Hepatocyte (in vitro differentiated cells): ENCODE data around the gene MICAL3.

Experiments used
- EZH2 ChIP-seq: fragments of 200-600 bp; sonication (generic); IDR thresholded peaks from 2 replicates; pipeline ENCODE4 v1.6.1; 2016; ENCODE audit warnings: antibody characterized with exemption, mild to moderate bottlenecking, borderline replicate concordance
- TF ChIP-seq, protein P1 (sequence below): fragments of 200-600 bp; sonication (generic); IDR thresholded peaks from 2 replicates; pipeline ENCODE4 v1.5.1; 2016; ENCODE audit warnings: antibody characterized with exemption, mild to moderate bottlenecking; ENCODE audit not compliant: poor library complexity

DNA sequence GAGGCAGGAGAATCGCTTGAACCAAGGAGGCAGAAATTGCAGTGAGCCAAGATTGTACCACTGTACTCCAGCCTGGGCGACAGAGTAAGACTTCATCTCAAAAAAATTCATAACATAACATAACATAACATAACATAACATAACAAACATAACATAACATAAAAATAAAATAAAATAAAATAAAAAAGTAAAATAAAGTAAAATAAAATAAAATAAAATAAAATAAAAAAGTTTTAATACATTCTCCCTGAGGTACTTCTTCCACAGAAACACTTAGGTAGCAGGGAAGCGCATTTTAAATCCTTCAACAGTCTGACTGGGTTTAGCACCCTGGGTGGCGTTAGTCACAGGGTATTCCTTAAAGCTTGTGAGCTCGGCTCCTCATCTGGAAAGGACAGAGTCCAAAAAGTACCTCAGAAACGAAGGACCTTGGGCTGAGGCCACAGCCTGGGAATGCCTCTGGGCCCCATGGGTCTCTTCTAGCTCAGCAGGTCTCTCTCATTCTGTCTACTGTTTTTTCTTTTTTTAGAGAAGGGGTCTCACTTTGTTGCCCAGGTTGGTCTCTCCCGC lies 41.7 kb downstream of the MICAL3 start:
- TF ChIP-seq, protein P1, sequence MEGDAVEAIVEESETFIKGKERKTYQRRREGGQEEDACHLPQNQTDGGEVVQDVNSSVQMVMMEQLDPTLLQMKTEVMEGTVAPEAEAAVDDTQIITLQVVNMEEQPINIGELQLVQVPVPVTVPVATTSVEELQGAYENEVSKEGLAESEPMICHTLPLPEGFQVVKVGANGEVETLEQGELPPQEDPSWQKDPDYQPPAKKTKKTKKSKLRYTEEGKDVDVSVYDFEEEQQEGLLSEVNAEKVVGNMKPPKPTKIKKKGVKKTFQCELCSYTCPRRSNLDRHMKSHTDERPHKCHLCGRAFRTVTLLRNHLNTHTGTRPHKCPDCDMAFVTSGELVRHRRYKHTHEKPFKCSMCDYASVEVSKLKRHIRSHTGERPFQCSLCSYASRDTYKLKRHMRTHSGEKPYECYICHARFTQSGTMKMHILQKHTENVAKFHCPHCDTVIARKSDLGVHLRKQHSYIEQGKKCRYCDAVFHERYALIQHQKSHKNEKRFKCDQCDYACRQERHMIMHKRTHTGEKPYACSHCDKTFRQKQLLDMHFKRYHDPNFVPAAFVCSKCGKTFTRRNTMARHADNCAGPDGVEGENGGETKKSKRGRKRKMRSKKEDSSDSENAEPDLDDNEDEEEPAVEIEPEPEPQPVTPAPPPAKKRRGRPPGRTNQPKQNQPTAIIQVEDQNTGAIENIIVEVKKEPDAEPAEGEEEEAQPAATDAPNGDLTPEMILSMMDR: no peak
- no peak for TF ChIP-seq EZH2
